Breast epithelium (tissue), 3 donors: Measurements from ENCODE around the gene ASPDH.

Experiments
- POLR2A ChIP-seq: fragments of 450-650 bp; IDR thresholded peaks from one replicate; pipeline ENCODE4 v1.6.1; 2016; ENCODE audit warnings: antibody characterized with exemption, mild to moderate bottlenecking, moderate library complexity
- TF ChIP-seq, protein P1 (sequence below), 3 donors: fragments of 450-650 bp; IDR thresholded peaks; one replicate each; pipeline ENCODE4 v1.5.1; 2016 to 2017; ENCODE audit warnings: antibody characterized with exemption in 3 of 3, mild to moderate bottlenecking in 3 of 3, moderate library complexity in 3 of 3

DNA sequence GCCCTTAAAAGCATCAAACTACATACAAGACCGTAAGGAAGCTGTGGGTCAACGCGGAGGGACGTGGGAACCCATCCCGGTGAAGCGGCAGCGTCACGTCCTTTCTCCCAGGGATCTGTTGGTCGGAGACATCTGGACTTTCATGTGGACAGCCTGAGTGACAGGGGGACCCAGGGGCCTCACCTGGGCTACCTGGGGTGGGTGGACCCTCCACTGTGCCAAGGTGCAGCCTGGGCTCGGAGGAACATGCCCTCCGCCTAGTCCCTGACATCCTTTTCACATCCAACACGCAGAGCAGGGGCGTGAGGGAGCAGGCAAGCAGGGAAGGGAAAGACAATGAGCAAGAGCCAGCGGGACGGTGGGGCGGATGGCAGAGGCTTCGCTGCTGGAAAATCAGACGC, 23.3 kb downstream of the ASPDH start:
- TF ChIP-seq, protein P1, sequence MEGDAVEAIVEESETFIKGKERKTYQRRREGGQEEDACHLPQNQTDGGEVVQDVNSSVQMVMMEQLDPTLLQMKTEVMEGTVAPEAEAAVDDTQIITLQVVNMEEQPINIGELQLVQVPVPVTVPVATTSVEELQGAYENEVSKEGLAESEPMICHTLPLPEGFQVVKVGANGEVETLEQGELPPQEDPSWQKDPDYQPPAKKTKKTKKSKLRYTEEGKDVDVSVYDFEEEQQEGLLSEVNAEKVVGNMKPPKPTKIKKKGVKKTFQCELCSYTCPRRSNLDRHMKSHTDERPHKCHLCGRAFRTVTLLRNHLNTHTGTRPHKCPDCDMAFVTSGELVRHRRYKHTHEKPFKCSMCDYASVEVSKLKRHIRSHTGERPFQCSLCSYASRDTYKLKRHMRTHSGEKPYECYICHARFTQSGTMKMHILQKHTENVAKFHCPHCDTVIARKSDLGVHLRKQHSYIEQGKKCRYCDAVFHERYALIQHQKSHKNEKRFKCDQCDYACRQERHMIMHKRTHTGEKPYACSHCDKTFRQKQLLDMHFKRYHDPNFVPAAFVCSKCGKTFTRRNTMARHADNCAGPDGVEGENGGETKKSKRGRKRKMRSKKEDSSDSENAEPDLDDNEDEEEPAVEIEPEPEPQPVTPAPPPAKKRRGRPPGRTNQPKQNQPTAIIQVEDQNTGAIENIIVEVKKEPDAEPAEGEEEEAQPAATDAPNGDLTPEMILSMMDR (IDR thresholded peaks at IDR 0.05): no peak
- TF ChIP-seq POLR2A: no peak
